HG03095 (cell line): ENCODE results near the gene SIM2.

Experiments
- ATAC-seq: cut with Tn5 transposase; IDR thresholded peaks from one replicate; pipeline ENCODE4 v1.9.1; 2021; ENCODE audit warnings: moderate library complexity; ENCODE audit not compliant: unreplicated experiment

SIM2 gene

GRCh38 chr21:36734367-36735200 is 35.7 kb downstream of the SIM2 start:
- ATAC-seq = no peak

- ATAC-seq = no peak
Measured at GRCh38 chr21:36735201-36735515, 36.2 kb downstream of the SIM2 start.

GRCh38 chr21:36735724-36736320 is 36.9 kb downstream of the SIM2 start:
- no peak for ATAC-seq

GRCh38 chr21:36738489-36739126 is 39.7 kb downstream of the SIM2 start:
- no peak for ATAC-seq

- no peak for ATAC-seq
Measured at GRCh38 chr21:36741506-36741905, 42.6 kb downstream of the SIM2 start.

- ATAC-seq = no peak
Measured at GRCh38 chr21:36743008-36743407, 44.1 kb downstream of the SIM2 start.

GRCh38 chr21:36743446-36743845 is 44.5 kb downstream of the SIM2 start:
- no peak for ATAC-seq

GRCh38 chr21:36744190-36744559 is 45.3 kb downstream of the SIM2 start:
- no peak for ATAC-seq

- no peak for ATAC-seq
Measured at GRCh38 chr21:36744560-36745231, 45.8 kb downstream of the SIM2 start.

GRCh38 chr21:36745459-36745858 is 46.5 kb downstream of the SIM2 start:
- ATAC-seq = no peak

GRCh38 chr21:36747041-36747814 is 48.3 kb downstream of the SIM2 start:
- ATAC-seq = no peak

- ATAC-seq = no peak
Measured at GRCh38 chr21:36747815-36748383, 49.0 kb downstream of the SIM2 start.

GRCh38 chr21:36749935-36750575 is 51.1 kb downstream of the SIM2 start:
- ATAC-seq = no peak

- no peak for ATAC-seq
Measured at GRCh38 chr21:36750576-36750959, 51.7 kb downstream of the SIM2 start.

GRCh38 chr21:36751383-36751782 is 52.5 kb downstream of the SIM2 start:
- no peak for ATAC-seq

- no peak for ATAC-seq
Measured at GRCh38 chr21:36753556-36753955, 54.6 kb downstream of the SIM2 start.

- ATAC-seq = no peak
Measured at GRCh38 chr21:36754241-36754898, 55.5 kb downstream of the SIM2 start.

GRCh38 chr21:36756527-36756926 is 57.6 kb downstream of the SIM2 start:
- ATAC-seq = no peak

- no peak for ATAC-seq
Measured at GRCh38 chr21:36757196-36757595, 58.3 kb downstream of the SIM2 start.
